HCT116 (cell line): ENCODE data around the gene PDE6H. TPM values are rescaled to one million over a fixed set of nuclear protein-coding genes. Genes with fewer than 3 reads are reported as not detected.

ENCODE experiments used
- ATAC-seq: fragments of 200-7000 bp; cut with Tn5 transposase; 2 replicates; pipeline ENCODE4 v1.9.1; 2020; ENCODE audit warnings: mild to moderate bottlenecking, moderate library complexity
- BruUV-seq: library from RNA; stranded (reverse); fragments of 400-500 nt; replicated peaks from 2 replicates; lab custom pipeline; 2021; lab: Mats Ljungman, UMichigan
- CTCF ChIA-PET: fragments of 300-600 bp; sonication (Branson Sonifier 250); formaldehyde crosslinking; loops from one replicate; lab custom pipeline; 2021; ENCODE audit warnings: antibody characterized with exemption; lab: Charles Lee
- POLR2A ChIA-PET: fragments of 300-600, 350-600 bp; sonication (Branson Sonifier 250); formaldehyde crosslinking; loops from one replicate; lab custom pipeline; 2021; ENCODE audit warnings: antibody characterized with exemption; lab: Charles Lee
- RAD21 ChIA-PET, 2 experiments: fragments of 300-600 bp; sonication (Branson Sonifier 250); formaldehyde crosslinking; loops; one replicate each; lab custom pipeline; 2023; ENCODE audit warnings: low total read pairs in 2 of 2; ENCODE audit not compliant: uncharacterized antibody in 2 of 2, unreplicated experiment in 2 of 2, low non-redundant PET in 1 of 2; lab: Charles Lee
- DNase-seq: peaks from one replicate; pipeline ENCODE4 v3.0.0-alpha.2; 2010; ENCODE audit warnings: low read depth, low spot score
- H2AFZ ChIP-seq: fragments of 200-600 bp; shearing (Covaris generic), sonication (generic); 2 replicates; pipeline ENCODE4 v1.6.1; 2017; ENCODE audit warnings: low read depth, mixed run types, mixed read lengths, antibody characterized with exemption, low read length; ENCODE audit not compliant: poor library complexity, severe bottlenecking
- H3K27ac ChIP-seq: 2 replicates; pipeline ENCODE4 v1.5.1; 2012; ENCODE audit warnings: low read depth, low read length
- H3K27me3 ChIP-seq: fragments of 200-600 bp; sonication (generic); 2 replicates; pipeline ENCODE4 v1.6.1; 2016; ENCODE audit warnings: mixed run types, low read length, mixed read lengths; ENCODE audit not compliant: insufficient read depth
- H3K36me3 ChIP-seq, 2 experiments: fragments of 200-500 bp in 1 of 2; fragments of 200-600 bp in 1 of 2; sonication (Bioruptor generic) in 1 of 2; sonication (generic) in 1 of 2; 2 replicates each; pipeline versions ENCODE4 v1.5.1 to v1.6.1; 2014 to 2016; ENCODE audit warnings: low read length in 2 of 2, inconsistent platforms in 1 of 2, mixed read lengths in 1 of 2, mixed run types in 1 of 2; ENCODE audit not compliant: insufficient read depth in 2 of 2, control insufficient read depth in 1 of 2
- H3K4me1 ChIP-seq, 2 experiments: fragments of 200-600 bp in 1 of 2; sonication (generic) in 1 of 2; 2 replicates each; pipeline versions ENCODE4 v1.5.1 to v1.6.1; 2012 to 2017; ENCODE audit warnings: low read length in 2 of 2, inconsistent platforms in 1 of 2, mild to moderate bottlenecking in 1 of 2, mixed read lengths in 1 of 2, mixed run types in 1 of 2, moderate library complexity in 1 of 2; ENCODE audit not compliant: insufficient read depth in 2 of 2, control insufficient read depth in 1 of 2
- H3K4me2 ChIP-seq: fragments of 200-600 bp; sonication (generic); 2 replicates; pipeline ENCODE4 v1.6.1; 2017; ENCODE audit warnings: mixed run types, low read length, mixed read lengths
- H3K4me3 ChIP-seq, 2 experiments: fragments of 200-600 bp in 1 of 2; sonication (generic) in 1 of 2; replicated peaks in 1 of 2; 2 replicates each; pipeline ENCODE4 v1.5.1; 2011 to 2016; ENCODE audit warnings: low read length in 2 of 2, control low read depth in 1 of 2, low read depth in 1 of 2, mild to moderate bottlenecking in 1 of 2, mixed read lengths in 1 of 2, mixed run types in 1 of 2
- H3K79me2 ChIP-seq: fragments of 200-600 bp; sonication (generic); 2 replicates; pipeline ENCODE4 v1.6.1; 2017; ENCODE audit warnings: mild to moderate bottlenecking, mixed run types, low read length, moderate library complexity, mixed read lengths; ENCODE audit not compliant: insufficient read depth
- H3K9ac ChIP-seq: fragments of 200-600 bp; sonication (generic); 2 replicates; pipeline ENCODE4 v1.6.1; 2016; ENCODE audit warnings: low read length, mixed read lengths
- H3K9me2 ChIP-seq: fragments of 200-600 bp; sonication (generic), shearing (Covaris generic); 2 replicates; pipeline ENCODE4 v1.6.1; 2017; ENCODE audit warnings: mixed run types, mild to moderate bottlenecking, moderate library complexity; ENCODE audit not compliant: insufficient read depth
- H3K9me3 ChIP-seq, 2 experiments: fragments of 200-500 bp in 1 of 2; fragments of 200-600 bp in 1 of 2; sonication (Bioruptor generic) in 1 of 2; sonication (generic) in 1 of 2; 2 replicates each; pipeline ENCODE4 v1.6.1; 2014 to 2017; ENCODE audit warnings: low read length in 2 of 2, mixed read lengths in 2 of 2, inconsistent platforms in 1 of 2, low read depth in 1 of 2, mild to moderate bottlenecking in 1 of 2, mixed run types in 1 of 2, moderate library complexity in 1 of 2; ENCODE audit not compliant: control insufficient read depth in 1 of 2, insufficient read depth in 1 of 2
- H4K20me1 ChIP-seq: fragments of 200-600 bp; sonication (generic), shearing (Covaris generic); 2 replicates; pipeline ENCODE4 v1.6.1; 2017; ENCODE audit warnings: mixed run types, mild to moderate bottlenecking, moderate library complexity; ENCODE audit not compliant: insufficient read depth
- EGR1 ChIP-seq: IDR thresholded peaks from 2 replicates; pipeline ENCODE4 v1.6.1; 2012; ENCODE audit warnings: low read depth
- ELF1 ChIP-seq: IDR thresholded peaks from 2 replicates; pipeline ENCODE4 v1.6.1; 2012; ENCODE audit warnings: low read depth, borderline replicate concordance
- EZH2 ChIP-seq: fragments of 200-600 bp; sonication (generic); IDR thresholded peaks from 2 replicates; pipeline ENCODE4 v1.6.1; 2017; ENCODE audit warnings: antibody characterized with exemption, mixed run types
- FOSL1 ChIP-seq: IDR thresholded peaks from 2 replicates; pipeline ENCODE4 v1.6.1; 2012; ENCODE audit warnings: low read depth
- POLR2A ChIP-seq: IDR thresholded peaks from 2 replicates; pipeline ENCODE4 v1.7.0; 2011; ENCODE audit warnings: borderline replicate concordance; ENCODE audit not compliant: insufficient read depth, insufficient read length; ENCODE audit errors: extremely low read depth
- RAD21 ChIP-seq: IDR thresholded peaks from 2 replicates; pipeline ENCODE4 v1.6.1; 2012; ENCODE audit warnings: low read depth, mild to moderate bottlenecking
- SP1 ChIP-seq: IDR thresholded peaks from 2 replicates; pipeline ENCODE4 v1.6.1; 2012; ENCODE audit warnings: low read depth
- TCF7L2 ChIP-seq: IDR thresholded peaks from 2 replicates; pipeline ENCODE4 v1.7.0; 2011; ENCODE audit warnings: borderline replicate concordance, inconsistent platforms; ENCODE audit not compliant: insufficient read depth, insufficient read length; ENCODE audit errors: extremely low read depth
- intact Hi-C: fragments of 100-400 bp; cut with micrococcal nuclease; formaldehyde crosslinking; loops from 2 replicates; pipeline ENCODE4 v1.10.0; 2022
- total RNA-seq: library from RNA; stranded (reverse); gene quantifications from one replicate; pipeline ENCODE4 v1.2.1, GENCODE V29; 2021; ENCODE audit not compliant: unreplicated experiment
- TF ChIP-seq, protein P1 (sequence below), 3 experiments: fragments of 200-600 bp in 1 of 3; sonication (generic) in 1 of 3; IDR thresholded peaks in 2 of 3; conservative IDR thresholded peaks in 1 of 3; 2 replicates each; pipeline ENCODE4 v1.5.1; 2012 to 2017; ENCODE audit warnings: low read depth in 2 of 3, low read length in 2 of 3, antibody characterized with exemption in 1 of 3, borderline replicate concordance in 1 of 3, control low read depth in 1 of 3, mild to moderate bottlenecking in 1 of 3, mixed read lengths in 1 of 3, mixed run types in 1 of 3, moderate library complexity in 1 of 3; ENCODE audit not compliant: insufficient read depth in 1 of 3
- TF ChIP-seq, protein P2 (sequence below): IDR thresholded peaks from 2 replicates; pipeline ENCODE4 v1.6.1; 2012; ENCODE audit warnings: low read depth

PDE6H gene
- total RNA-seq, 1 experiment from 2014 or later = not detected

DNA sequence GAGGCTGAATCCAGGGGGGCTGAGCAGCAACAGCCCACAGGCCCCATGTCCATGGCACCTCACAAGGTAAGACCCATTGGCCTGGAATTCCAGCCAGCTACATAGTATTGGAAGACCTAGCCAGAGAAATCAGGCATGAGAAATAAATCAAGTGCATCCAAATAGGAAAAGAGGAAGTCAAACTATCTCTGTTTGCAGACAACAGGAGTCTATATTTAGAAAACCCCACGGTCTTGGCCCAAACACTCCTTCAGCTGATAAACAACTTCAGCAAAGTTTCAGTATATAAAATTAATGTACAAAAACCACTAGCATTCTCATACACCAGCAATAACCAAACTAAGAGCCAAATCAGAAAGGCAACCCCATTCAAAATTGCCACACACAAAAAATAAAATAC, 16.9 kb downstream of the PDE6H start:
- CTCF ChIA-PET = no interaction called here
- intact Hi-C loops = loop anchor here (10.0 kb wide), 1 partner anchor 805 kb away; no protein-coding TSS in a partner anchor

More for the DNA sequence above, 16.9 kb downstream of the PDE6H start:
- H4K20me1 ChIP-seq = no peaks in the 10 kb centered on the region
- H3K9me3 ChIP-seq = no peaks in the 10 kb centered on the region
- ChIA-PET RAD21 (no interaction called here), POLR2A (no interaction called here)
- no peaks in the 10 kb centered on the region for H3K4me1 ChIP-seq
- TF ChIP-seq, protein P1, sequence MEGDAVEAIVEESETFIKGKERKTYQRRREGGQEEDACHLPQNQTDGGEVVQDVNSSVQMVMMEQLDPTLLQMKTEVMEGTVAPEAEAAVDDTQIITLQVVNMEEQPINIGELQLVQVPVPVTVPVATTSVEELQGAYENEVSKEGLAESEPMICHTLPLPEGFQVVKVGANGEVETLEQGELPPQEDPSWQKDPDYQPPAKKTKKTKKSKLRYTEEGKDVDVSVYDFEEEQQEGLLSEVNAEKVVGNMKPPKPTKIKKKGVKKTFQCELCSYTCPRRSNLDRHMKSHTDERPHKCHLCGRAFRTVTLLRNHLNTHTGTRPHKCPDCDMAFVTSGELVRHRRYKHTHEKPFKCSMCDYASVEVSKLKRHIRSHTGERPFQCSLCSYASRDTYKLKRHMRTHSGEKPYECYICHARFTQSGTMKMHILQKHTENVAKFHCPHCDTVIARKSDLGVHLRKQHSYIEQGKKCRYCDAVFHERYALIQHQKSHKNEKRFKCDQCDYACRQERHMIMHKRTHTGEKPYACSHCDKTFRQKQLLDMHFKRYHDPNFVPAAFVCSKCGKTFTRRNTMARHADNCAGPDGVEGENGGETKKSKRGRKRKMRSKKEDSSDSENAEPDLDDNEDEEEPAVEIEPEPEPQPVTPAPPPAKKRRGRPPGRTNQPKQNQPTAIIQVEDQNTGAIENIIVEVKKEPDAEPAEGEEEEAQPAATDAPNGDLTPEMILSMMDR (IDR thresholded peaks at IDR 0.05 in 2 of 3, conservative IDR thresholded peaks at IDR 0.05 in 1 of 3; ENCODE audit: borderline replicate concordance in 1 of 3, insufficient read depth in 1 of 3, low read depth in 2 of 3, low read length in 2 of 3) = no peak
- TF ChIP-seq FOSL1 = no peak
- TF ChIP-seq, protein P2, sequence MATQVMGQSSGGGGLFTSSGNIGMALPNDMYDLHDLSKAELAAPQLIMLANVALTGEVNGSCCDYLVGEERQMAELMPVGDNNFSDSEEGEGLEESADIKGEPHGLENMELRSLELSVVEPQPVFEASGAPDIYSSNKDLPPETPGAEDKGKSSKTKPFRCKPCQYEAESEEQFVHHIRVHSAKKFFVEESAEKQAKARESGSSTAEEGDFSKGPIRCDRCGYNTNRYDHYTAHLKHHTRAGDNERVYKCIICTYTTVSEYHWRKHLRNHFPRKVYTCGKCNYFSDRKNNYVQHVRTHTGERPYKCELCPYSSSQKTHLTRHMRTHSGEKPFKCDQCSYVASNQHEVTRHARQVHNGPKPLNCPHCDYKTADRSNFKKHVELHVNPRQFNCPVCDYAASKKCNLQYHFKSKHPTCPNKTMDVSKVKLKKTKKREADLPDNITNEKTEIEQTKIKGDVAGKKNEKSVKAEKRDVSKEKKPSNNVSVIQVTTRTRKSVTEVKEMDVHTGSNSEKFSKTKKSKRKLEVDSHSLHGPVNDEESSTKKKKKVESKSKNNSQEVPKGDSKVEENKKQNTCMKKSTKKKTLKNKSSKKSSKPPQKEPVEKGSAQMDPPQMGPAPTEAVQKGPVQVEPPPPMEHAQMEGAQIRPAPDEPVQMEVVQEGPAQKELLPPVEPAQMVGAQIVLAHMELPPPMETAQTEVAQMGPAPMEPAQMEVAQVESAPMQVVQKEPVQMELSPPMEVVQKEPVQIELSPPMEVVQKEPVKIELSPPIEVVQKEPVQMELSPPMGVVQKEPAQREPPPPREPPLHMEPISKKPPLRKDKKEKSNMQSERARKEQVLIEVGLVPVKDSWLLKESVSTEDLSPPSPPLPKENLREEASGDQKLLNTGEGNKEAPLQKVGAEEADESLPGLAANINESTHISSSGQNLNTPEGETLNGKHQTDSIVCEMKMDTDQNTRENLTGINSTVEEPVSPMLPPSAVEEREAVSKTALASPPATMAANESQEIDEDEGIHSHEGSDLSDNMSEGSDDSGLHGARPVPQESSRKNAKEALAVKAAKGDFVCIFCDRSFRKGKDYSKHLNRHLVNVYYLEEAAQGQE = no peak
- TF ChIP-seq EGR1 = no peak
- TF ChIP-seq SP1 = no peak
- TF ChIP-seq ELF1 = no peak
- no peak for TF ChIP-seq RAD21
- no peak for TF ChIP-seq POLR2A
- TF ChIP-seq EZH2 = no peak
- TF ChIP-seq TCF7L2 = no peak
- H3K4me2 ChIP-seq = no peak overlapping the region
- DNase-seq = no peak
- no peaks in the 10 kb centered on the region for H3K79me2 ChIP-seq
- ATAC-seq = no peak
- H3K9me2 ChIP-seq = no peaks in the 10 kb centered on the region
- H3K36me3 ChIP-seq = no peaks in the 10 kb centered on the region
- H2AFZ ChIP-seq = no peak overlapping the region
- H3K9ac ChIP-seq = no peak overlapping the region
- H3K27me3 ChIP-seq = no peaks in the 10 kb centered on the region
- no TSS peak for BruUV-seq
- H3K4me3 ChIP-seq = no peak overlapping the region
- no peak overlapping the region for H3K27ac ChIP-seq
